Suppressor macrophage (primary cell): ENCODE measurements around the gene TH.

Source experiments
- DNase-seq, 4 experiments: peaks; one replicate each; pipeline ENCODE4 v3.0.0-alpha.2; 2020 to 2022

Gene TH

DNA sequence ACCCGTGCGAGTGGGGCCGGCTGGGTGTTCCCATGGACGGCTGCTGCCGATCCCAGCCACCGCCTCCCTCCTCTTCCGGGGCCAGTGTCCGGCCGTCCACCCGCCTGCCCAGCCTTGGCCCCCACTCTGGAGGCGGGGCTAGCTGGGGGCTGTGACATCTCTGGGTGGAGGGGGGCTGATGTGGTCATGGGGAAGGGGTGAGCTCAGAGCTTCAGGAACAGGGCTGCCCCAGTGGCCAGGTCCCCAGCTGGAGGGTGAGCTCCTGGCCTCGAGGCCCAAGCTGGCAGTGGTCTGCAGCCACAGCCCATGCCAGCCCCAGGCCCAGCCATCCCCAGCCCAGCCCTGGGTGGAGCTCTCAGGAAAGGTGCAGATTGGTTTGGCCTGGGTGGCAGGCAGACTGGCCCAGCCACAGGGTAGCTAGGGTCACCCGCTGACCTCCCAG lies 13.3 kb downstream of the TH start:
- no peak for DNase-seq

DNA sequence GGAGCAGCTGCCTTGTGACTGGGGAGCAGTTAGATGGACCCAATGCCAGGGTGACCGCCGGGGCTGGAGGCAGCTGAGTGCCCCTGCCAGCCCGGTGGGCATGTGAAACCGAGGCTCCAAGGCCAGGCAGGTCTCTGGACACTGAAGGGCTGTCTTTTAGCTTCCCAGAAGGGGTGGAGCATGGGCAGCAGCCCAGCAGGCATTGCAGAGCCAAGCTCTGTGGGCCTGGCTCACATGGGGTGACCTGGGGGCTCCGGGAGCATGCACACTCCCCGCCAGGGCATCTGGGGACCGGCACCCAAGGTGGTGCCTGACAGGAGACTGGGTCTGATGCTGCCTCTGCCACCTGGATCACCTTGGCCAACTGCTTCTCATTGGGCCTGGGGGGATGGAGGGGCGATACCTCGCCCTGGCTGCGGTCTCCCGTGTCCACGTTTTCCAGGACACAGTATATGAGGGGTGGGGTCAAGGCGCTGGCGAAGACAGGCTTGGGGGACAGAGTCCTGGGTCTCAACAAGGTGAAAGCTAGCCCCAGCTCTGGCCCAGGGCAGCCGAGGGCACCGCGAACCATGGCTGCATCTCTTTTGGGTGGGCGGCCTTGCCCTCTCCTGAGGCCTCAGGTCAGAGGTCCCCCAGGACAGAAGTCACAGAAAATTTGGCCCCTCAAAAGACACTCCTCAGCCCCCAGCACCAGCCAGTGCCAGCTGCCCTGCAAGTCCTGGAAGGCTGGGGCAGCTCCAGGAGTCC lies 14.1 kb downstream of the TH start:
- no peak for DNase-seq

DNA sequence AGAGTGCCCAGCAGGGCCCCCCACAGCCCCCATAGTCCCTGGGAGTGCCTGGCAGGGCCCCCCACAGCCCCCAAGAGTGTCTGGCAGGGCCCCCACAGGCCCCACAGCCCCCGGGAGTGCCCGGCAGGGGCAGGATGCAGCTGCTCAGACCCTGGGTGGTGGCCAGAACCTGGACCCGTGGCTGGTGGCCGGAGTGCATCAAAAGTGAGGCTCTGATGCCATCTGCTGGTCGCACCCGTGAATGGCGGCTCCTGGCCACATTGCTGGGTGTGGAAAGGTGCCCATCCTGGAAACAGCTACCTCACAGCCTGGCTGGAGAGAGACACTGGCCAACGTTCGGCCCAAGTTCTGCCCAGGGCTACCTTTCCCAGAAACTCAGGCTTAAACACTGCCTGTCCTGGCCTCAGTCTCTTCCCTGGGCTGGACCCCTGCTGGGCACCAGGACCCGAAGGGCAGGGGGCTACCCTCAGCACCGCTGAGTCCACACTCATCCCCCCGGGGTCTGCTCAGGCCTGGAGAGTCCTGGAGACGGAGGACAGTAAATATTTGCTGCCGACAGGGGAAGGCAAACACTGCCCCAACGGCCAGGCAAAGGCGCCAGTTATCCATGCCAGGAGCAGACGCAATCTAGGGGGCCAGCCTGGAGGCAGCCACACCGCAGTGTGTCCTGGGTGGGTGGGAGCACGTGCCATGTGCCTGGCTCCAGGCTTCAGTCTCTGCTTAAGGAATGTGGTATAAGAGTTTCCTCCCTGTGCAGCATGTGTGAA lies 15.0 kb downstream of the TH start:
- peak; percentile 67 to 81 (median 80) for DNase-seq

DNA sequence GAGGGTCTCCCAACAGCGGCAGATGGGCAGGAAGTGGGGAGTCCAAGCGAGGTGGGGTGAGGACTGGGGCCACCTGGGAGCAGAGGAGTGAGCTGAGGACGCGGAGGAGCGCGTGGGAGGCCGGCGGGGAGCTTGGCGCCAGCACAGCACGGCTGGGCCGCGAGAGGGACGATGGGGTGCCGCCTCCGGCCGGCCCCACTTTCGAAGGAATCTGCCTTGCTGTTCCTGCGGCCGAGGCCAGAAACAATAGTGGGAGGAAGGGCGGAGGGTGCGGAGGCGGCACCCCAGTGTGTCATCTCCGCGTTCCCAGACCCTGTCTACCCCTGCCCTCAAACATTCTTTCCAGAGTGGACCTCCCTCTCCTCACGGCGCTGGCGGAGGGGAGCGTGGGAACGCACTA lies 16.1 kb downstream of the TH start:
- no peak for DNase-seq

DNA sequence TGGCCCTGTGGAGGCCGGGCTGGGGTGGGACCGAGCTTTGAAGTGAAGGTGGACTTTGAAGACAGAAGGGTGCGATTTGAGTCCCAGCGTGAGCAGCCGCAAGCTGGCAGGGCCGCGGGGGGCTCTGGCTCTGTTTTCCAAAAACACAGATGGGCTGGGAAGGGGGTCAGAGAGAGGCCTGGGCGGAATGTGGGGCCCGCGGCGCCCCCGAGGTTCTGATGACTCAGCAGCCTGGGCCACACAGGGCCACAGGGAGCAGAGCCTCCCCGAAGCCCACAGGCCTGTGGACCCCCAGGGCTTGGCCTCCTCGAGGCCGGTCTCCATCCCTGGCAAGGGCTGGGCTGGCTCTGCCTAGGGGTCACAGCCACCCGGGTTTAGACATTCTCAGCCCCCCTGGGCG lies 16.7 kb downstream of the TH start:
- no peak for DNase-seq

DNA sequence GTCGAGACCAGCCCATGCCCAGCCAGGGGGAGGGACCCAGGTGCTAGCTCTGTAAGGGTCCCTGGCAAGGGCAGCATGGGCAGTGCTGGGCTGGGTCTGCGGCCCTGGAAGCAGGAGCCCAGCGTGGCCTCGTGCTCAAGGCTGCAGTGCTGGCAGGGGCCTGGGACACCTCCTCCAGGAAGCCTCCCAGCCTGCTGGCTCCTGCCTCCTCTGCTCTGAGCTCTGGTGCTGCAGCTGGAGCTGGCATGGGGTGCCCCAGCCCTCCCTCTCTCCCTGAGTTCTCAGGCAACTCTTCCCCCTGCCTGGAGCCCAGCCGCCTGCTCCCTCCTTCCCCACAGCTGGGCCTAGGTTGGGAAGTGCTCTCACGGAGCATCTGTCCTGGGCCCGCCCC lies 17.4 kb downstream of the TH start:
- DNase-seq, result no peak

DNA sequence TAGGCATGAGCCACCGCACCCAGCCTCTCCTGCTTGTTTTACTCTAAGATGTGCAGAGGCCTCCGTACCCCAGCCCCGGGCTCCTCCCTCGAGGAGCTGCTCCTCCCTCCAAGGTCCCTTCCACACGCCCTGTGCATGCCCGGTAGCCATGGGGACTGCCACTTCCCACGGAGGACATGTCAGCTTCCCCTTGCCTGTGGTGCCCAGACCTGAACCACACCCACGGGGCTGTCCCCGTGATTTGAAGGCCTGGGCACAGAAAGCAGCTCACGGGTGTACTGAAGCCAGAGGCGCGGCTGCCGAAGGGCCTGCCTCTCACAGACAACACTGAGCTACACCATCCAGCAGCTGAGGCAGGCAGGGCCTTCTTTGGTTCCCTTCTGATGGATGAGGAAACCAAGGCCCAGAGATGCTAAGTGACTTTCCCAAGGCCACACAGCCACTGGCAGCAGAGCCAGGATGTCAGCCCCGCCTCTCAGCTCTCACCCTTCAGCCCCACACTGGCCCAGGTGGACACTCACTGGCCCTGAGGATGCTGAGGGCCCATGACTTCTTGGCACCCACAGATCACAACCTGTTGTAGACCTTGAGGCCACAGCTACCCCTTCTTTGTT lies 17.9 kb downstream of the TH start:
- peak; percentile 24 to 74 (median 55) for DNase-seq

DNA sequence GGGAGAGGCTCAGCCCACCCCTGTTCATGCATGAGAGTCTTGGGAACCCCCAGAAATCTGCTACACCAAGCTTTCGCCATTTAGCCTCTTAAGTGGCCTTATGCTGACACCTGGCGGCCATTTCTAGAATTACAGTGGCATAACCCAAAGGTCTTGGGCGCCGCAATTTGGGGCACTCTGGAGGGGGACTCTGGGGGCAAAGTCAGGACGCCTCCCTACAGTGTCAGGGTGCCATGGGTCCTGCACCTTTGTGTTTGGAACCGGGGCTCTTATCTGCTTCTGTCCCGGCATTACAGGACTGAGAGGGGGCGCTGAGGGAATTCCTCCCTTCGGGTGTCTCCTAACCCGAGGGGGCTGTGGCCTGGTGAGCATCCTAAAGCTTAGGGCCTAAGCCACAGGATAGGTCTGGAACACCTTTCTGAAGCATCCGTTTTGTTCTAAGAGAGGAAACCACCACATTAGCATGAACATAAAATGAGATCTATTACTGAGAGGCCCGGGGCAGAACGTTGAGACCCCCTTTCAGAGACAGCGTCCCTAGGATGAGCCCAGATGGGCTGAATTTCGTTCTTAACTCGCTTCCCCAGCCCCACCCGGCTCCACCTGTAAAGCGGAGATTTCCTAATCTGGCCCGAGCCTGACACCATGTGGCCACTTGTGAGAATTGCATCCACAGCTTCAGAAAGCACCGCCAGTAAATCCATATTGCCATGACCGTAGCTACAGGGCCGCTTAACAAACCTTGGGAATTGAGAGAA lies 19.9 kb downstream of the TH start:
- DNase-seq, result peak; percentile 76 to 84 (median 84)

DNA sequence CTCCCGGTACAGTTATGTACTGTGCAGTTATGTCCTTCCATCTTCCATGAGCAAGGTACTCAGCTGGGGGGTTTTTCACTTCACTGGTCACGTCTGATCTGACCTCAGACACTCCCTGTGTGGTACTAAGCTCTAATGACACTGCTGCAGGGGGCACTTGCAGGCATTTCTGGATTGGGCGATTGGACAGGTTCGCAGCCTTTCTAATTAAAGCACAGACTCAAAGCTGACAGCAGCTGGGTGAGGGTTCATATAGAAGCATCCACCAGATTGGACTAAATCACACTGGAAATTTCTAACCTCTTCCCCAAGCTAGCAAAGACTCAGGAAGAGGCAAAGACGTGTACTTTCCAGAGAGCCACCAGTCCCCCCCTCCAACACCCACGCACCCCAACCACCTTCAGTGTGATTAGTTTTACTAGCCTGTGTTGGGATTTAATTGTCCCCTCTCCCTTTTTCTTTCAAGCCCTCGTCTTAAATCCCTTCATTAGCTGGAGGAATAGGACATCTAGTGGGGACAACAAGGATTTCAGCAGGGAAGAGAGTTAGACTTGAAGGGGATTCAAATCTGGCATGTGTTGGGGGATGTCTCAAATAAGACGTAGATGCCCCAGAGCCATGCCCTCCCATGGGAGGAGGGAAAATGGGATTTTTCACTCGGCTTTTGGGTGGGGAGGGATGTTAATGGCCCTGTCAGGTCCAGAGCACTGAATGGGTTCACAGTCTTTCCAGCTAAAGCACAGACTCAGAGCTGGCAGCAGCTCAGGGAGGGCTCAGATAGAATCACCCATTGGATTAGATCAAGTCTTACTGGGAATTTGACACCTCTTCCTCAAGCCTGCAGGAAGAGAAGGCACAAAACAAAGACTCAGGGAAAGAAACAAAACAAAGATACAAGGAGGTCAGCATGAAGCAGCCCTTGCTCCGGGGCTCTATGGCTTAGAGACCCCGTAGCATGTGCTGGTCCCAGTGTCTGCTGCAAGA lies 21.5 kb downstream of the TH start:
- peak in 2 of 4 experiments; percentile 14 to 23 for DNase-seq

DNA sequence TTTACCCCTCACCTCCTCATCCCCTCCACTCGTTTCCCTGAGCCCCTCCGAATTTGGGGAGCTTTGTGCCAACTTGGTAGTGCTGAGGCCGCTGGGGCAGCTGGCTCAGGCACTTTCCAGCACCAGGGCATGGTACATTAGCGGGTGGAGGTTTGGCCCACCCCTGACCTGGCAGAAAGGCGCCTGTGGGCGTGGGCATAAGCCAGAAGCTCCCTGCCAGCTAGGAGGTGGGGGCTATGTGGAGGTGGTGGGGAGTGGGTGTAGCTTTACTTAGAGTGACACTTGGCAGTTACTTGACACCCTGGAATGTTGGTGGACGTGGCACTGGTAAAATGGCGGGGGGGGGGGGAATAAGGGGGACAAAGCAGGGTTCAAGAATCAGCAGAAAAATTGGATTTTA lies 22.2 kb downstream of the TH start:
- DNase-seq, result no peak

DNA sequence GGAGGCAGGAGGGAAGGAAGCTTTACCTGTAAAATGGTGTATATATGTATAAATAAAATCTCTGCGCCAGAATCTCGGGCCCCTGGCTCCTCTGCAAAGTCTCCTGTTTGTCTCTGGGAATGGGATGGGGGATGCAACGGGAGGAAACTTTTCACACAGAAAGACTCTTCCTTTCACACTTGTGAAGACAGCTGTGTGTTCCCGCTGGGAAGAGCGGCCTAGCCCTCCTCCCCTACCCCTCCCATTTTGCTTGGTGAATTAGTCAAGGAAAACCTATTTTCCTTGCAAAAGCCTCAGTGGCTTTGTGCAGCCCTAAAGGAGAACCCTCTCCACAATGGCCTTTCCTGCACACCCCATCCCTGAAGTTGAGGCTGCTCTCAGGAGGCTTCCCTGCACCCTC lies 23.0 kb downstream of the TH start:
- no peak for DNase-seq

DNA sequence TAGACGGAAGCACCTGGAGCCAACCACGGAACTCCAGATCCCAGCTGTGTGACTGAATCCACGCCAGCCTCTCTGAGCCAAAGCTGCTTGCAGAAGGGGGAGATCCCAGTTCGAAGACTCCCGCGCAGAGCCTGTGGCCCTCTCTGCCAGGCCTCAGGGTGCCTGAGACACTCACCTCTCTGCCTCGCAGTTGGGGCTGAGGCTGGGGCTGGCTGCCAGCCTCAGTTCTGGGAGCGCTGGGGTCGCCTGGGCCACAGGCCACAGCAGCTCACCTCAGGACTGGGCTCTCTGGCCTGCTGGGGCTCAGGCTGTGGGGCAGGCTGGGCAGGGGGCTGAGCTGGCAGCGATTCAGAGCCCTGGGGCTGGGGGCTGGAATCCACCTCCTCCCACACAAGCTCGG lies 24.2 kb downstream of the TH start:
- DNase-seq, result no peak

DNA sequence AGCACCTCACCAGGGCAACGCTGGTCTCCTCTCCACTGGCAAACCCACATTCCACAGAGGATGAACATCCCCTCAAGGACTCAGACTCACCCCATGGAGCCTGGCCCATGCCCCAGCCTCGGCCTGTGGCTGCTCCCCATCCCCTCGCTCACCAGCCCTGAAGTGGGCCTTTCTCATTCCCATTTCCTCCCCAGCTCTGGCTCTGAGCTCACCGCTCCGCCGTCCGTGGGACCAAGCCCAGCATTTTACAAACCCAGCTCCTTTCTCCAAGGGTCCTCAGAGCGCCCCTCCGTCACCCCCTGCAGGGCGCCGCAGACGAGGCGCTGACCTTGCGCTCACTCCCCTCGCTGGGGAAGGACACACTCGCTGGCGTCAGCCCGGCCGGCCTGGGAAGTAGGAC lies 25.6 kb downstream of the TH start:
- DNase-seq, result no peak

DNA sequence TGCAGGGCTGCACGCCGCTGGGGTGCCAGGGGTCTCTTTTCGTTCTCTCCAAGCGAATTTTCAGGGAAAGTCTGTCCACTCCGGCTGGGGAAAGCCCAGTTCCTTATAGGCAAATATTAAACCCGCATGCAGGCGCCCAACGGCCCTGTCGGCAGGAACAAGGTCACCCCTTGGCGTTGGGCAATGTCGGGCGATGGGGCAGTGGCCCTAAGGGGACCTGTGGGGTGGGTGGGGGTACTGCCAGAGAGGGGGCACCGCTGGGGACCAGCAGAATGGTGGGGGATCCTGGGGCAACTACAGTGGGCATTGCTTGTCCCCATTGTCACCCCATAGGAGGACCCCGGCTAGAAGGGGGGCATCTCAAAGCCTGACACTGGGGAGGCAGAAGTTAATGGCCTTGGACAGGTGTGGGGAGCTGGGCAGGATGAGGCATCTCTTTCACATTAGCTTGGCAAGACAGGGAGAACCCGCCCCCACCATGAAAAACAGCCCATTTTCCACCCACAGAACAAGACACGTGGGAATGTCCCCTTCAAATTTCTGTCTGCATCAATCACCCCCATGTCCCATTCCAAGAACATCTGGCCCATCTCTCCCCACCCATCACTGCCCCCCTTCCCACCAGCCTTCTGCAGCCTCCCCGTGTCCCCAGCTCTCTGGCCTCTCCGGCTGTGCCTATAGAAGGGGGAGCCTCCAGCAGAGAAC lies 26.9 kb downstream of the TH start:
- no peak for DNase-seq

DNA sequence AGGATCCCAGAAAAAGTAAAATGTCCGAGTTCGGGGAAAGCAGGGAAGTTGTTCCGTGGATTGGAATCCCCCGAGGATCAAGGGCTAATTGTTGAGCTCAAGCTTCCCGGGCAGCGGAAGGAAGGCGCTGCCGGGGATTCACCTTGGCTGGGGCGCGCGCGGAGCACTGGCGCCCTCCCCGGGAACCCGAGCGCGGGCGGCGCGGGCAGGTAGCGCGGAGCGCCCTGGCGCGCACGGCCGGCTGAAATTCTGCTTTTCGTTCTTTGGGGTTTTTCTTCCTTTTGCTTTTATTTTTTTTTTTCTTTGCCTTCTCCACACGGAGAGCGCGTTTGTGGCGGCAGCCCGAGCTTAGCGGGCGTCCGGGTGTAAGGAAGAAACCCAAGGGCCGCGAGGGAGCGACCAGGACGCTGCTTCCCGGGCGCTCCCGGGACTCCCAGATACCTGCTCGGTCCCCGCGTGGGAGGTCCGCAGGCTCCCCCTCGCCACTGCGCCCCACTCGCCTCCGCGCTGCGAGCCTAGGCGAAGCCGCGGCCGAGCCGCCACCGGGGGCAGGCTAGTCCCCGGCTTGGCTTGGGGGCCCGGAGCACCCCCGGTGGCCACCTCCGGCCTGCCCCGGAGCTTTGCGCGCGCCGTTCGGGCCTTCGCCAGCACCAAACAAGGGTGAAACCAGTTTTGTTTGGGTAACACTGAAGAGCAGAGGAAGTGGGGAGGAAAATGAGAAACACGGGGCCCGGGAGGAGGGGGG lies 27.6 kb downstream of the TH start:
- peak in 1 of 4 experiments; percentile 10 for DNase-seq

DNA sequence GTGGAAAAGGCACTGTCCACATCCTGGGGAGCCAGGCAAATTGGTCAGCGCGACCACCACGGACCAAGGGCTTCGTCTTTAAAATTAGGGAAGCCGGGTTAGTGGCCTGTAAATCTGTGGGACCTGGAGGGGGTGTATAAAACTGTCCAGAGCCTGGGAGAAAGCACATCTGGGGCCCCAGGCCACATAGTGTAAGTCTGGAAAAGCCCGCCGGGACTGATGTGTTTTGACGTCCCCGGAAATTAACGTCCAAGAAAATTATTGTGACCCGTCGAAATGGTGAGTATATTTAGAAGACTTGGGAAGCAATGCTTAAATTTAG lies 28.2 kb downstream of the TH start:
- DNase-seq, result no peak

DNA sequence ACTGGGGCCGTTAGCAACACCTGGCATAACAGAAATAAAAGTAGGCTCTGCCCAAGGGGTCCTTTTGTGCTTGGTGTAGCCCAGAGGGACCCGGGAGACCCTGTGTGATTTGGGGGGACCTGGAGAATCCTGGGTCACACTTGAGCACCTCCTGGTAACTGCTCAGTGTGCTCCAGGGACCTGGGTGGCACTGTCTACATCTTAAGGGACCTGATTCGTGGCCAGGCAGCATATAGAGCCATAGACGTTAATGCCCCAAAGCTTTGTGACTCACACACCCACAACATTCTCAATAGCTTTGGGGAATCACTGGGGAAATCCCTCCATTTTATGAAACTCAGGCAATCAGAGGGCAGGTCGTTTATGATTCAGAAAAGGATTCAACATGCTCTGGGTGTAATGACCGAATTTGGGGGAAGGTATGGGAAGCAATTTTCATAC lies 28.8 kb downstream of the TH start:
- DNase-seq, result peak in 3 of 4 experiments; percentile 26 to 52 (median 37)

DNA sequence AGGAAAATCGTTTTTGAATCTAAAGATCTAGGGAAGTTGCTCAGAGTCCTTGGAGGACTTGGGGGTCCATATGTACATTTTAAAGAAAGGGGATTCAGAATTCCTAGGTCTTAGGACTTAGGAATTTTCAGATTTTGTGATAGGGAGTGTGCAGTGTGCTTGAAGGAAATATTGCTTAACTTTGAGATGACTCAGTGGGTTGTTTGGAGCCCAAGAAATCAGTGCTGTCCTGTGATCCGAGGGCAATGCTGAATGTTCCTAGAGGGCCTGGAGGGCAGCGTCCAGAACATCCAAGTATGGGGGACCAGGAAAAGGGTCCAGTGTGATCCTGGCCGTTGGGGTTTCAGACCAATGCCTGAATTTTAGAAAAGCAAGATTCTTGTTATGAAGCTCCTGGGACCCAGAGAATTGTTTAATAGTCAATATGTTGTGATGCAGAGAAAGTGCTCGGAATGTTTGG lies 29.3 kb downstream of the TH start:
- peak in 2 of 4 experiments; percentile 30 to 40 for DNase-seq

DNA sequence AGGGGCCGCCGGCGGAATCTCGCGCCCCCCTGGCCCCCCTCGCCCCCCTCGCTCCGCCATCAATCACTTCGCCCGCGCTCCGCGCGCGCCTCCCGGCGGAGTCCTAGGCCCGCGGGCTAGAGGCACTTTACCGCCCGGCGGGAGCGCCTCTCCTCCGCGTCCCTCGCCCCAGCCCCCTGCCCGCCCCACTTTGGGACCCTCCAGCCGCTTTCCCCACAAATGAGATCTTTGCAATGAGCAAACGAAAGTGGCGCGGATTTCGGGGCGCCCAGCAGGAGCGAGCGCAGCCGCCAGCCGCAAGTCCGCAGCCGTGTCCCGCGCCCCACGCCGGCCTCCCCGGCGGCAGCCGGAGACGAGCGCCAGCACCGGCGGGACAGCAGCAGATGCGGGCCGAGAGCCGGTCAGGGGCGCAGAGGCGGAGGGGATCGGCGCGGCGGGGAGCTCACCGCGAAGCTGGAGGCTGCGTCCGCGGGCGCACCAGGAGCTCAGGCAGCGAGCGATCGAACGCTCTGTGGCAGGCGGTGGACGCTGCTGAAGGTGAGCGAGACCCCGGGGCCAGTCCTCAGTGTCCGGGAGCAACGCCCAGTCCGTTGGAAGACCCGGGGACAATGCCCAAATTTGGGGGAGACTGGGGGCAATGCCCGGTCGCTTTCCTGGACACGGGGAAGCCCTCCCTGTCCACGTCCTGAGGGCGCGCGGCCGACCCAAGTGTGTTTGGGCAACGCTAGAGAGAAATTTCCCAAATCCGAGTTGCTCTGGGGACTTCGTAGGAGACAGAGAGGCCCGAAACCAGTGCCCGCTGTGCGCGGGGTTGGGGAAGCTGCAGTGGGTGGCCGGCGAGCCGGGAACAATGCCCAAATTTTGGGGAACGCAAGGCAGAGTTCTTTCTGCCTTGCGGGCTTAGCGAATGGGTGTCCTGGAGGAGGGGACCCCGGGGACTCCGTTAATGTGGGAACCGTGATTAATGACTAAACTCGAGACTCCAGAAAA lies 30.9 kb downstream of the TH start:
- no peak for DNase-seq
